ENCODE results near the gene OSBPL5. TPM values are rescaled to one million over a fixed set of nuclear protein-coding genes. Genes with fewer than 3 reads are reported as not detected.

Gene OSBPL5
- total RNA-seq, 1 experiment from 2014 or later: 51.4 TPM

DNA sequence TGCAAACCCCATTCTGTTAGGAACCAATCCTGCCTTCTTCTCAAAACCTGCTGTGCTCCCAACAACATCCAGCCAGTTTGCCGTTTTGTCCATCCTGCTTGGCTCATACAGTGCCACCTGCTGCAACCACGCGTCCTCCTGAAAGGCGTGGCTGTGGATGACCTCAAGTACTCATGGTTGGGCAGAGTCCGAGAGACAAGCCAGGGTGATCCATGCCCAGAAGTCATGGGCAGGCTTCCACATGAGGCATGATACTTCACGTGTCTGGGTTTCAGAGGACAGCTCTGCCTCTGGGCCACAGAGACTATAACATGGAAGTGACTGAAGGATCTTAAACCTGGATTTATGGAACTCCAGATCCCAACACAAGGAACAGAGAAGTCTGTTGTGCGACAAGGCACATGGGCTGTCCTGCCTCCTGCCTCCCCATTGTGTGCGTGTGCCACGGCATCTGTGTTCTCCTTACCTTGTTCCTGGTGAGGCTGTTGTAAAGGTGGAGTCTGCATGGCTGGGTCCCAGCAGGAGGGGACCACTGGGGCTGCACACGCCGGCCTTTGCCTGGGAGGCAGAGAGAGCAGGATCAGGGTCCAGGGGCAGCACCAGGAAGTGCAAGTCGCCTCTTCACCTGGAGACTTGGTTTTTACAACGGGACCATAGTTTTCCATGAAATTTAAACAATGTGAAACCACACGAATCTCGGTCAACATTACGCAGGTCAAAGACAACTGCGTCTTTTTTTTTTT, 123.2 kb downstream of the OSBPL5 start:
- ChIA-PET POLR2A (ENCODE audit: unreplicated experiment) (no interaction called here), CTCF (no interaction called here)
- H3K27me3 ChIP-seq (ENCODE audit: low read length): no peaks in the 10 kb centered on the region
- no peaks in the 10 kb centered on the region for H4K20me1 ChIP-seq (ENCODE audit: low read length)
- no peaks in the 10 kb centered on the region for H3F3A ChIP-seq (ENCODE audit: low read length, unreplicated experiment)
- no peaks in the 10 kb centered on the region for H3K9me2 ChIP-seq (replicated peaks; ENCODE audit: low read length)
- BruUV-seq (replicated peaks): no TSS peak
- DNase-seq: no peak
- H3K27ac ChIP-seq (ENCODE audit: low read length): no peak overlapping the region
- no peak overlapping the region for H3K4me3 ChIP-seq (ENCODE audit: low read length)
- H3K36me3 ChIP-seq (ENCODE audit: low read depth, low read length): peaks cover 21% of the 10 kb centered on the region
- no peak overlapping the region for H2AFZ ChIP-seq (ENCODE audit: low read length)
- H3K9me3 ChIP-seq (ENCODE audit: low read length): no peaks in the 10 kb centered on the region
- no peak for ATAC-seq
- TF ChIP-seq EZH2phosphoT487 (IDR thresholded peaks at IDR 0.05; ENCODE audit: borderline replicate concordance, low read length) (no peak), EZH2 (IDR thresholded peaks at IDR 0.05; ENCODE audit: low read length, unreplicated experiment) (no peak)
- TF ChIP-seq, protein P1, sequence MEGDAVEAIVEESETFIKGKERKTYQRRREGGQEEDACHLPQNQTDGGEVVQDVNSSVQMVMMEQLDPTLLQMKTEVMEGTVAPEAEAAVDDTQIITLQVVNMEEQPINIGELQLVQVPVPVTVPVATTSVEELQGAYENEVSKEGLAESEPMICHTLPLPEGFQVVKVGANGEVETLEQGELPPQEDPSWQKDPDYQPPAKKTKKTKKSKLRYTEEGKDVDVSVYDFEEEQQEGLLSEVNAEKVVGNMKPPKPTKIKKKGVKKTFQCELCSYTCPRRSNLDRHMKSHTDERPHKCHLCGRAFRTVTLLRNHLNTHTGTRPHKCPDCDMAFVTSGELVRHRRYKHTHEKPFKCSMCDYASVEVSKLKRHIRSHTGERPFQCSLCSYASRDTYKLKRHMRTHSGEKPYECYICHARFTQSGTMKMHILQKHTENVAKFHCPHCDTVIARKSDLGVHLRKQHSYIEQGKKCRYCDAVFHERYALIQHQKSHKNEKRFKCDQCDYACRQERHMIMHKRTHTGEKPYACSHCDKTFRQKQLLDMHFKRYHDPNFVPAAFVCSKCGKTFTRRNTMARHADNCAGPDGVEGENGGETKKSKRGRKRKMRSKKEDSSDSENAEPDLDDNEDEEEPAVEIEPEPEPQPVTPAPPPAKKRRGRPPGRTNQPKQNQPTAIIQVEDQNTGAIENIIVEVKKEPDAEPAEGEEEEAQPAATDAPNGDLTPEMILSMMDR (conservative IDR thresholded peaks at IDR 0.05; ENCODE audit: low read depth, low read length): no peak
- H3K4me2 ChIP-seq (ENCODE audit: low read length): no peak overlapping the region
- H3K4me1 ChIP-seq (ENCODE audit: insufficient read depth, low read length): peaks cover 16% of the 10 kb centered on the region
- intact Hi-C loops (cut with micrococcal nuclease): no loop called here
- H3K79me2 ChIP-seq (ENCODE audit: low read length): peaks cover 36% of the 10 kb centered on the region
- H3K9ac ChIP-seq (ENCODE audit: low read length): no peak overlapping the region

DNA sequence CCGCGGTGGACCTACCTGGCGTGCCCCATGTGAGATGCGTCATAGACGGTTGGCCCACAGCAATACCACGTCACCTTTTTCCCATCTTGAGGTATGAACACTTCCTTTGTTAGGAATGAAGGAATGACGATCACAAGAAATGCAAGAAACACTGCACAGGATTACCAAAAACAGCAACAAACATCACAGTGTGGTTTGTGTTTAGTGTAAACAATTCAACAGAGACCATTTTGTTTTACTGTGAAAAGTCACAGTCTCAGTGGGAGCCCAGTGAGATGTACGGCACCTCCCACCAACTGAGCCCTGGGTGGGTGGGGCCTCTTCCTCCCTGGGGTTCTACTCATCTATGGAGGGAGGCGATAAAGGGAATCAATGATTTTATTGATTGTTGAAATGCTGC, 124.2 kb downstream of the OSBPL5 start:
- Histone ChIP-seq H2AFZ (ENCODE audit: low read length) (no peak overlapping the region), H3K4me2 (ENCODE audit: low read length) (no peak overlapping the region), H3K4me3 (ENCODE audit: low read length) (no peak overlapping the region), H3K27ac (ENCODE audit: low read length) (no peak overlapping the region), H3K9ac (ENCODE audit: low read length) (no peak overlapping the region), H4K20me1 (ENCODE audit: low read length) (no peaks in the 10 kb centered on the region), H3K9me2 (replicated peaks; ENCODE audit: low read length) (no peaks in the 10 kb centered on the region), H3K79me2 (ENCODE audit: low read length) (peaks cover 26% of the 10 kb centered on the region), H3F3A (ENCODE audit: low read length, unreplicated experiment) (no peaks in the 10 kb centered on the region), H3K4me1 (ENCODE audit: insufficient read depth, low read length) (peaks cover 16% of the 10 kb centered on the region), H3K27me3 (ENCODE audit: low read length) (no peaks in the 10 kb centered on the region), H3K9me3 (ENCODE audit: low read length) (no peaks in the 10 kb centered on the region), H3K36me3 (ENCODE audit: low read depth, low read length) (peaks cover 30% of the 10 kb centered on the region)
- BruUV-seq (replicated peaks): no TSS peak
- no peak for TF ChIP-seq EZH2phosphoT487 (IDR thresholded peaks at IDR 0.05; ENCODE audit: borderline replicate concordance, low read length)
- no peak for TF ChIP-seq EZH2 (IDR thresholded peaks at IDR 0.05; ENCODE audit: low read length, unreplicated experiment)
- TF ChIP-seq, protein P1 (conservative IDR thresholded peaks at IDR 0.05; ENCODE audit: low read depth, low read length): no peak
- ChIA-PET POLR2A (ENCODE audit: unreplicated experiment) (no interaction called here), CTCF (no interaction called here)
- no peak for DNase-seq
- intact Hi-C loops (cut with micrococcal nuclease): no loop called here
- ATAC-seq: no peak

DNA sequence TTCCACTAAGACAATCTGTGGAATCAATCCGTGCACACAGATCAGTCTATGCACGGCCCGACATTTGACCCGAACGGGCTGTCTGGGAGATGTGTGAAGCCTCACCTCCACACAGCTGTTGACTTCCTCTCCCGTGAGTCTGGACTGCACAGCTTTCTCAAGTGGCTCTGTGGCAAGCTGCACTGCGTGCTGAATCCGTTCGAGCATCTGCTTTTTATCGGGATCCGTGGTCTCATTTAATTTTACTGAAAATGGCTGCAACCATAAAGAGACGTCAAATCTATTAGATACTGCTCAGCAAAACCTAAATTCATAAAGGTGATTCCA, 127.2 kb downstream of the OSBPL5 start:
- Histone ChIP-seq H3K4me3 (ENCODE audit: low read length) (no peak overlapping the region), H3F3A (ENCODE audit: low read length, unreplicated experiment) (no peaks in the 10 kb centered on the region), H3K27ac (ENCODE audit: low read length) (peak overlapping the region; percentile 92), H4K20me1 (ENCODE audit: low read length) (no peaks in the 10 kb centered on the region), H3K9me3 (ENCODE audit: low read length) (no peaks in the 10 kb centered on the region), H3K36me3 (ENCODE audit: low read depth, low read length) (peaks cover 41% of the 10 kb centered on the region), H3K79me2 (ENCODE audit: low read length) (peaks cover 1% of the 10 kb centered on the region; the same call in 1 of the 2 replicates), H3K9ac (ENCODE audit: low read length) (no peak overlapping the region), H3K4me1 (ENCODE audit: insufficient read depth, low read length) (peaks cover 16% of the 10 kb centered on the region), H3K9me2 (replicated peaks; ENCODE audit: low read length) (no peaks in the 10 kb centered on the region), H2AFZ (ENCODE audit: low read length) (no peak overlapping the region), H3K4me2 (ENCODE audit: low read length) (peak overlapping the region; percentile 79), H3K27me3 (ENCODE audit: low read length) (no peaks in the 10 kb centered on the region)
- CTCF ChIA-PET: interaction anchor here (0.7 to 1.7 kb wide), 3 partner anchors 12 to 53 kb away, joined by 4 to 27 read pairs (median 7); no protein-coding TSS in a partner anchor
- TF ChIP-seq EZH2 (IDR thresholded peaks at IDR 0.05; ENCODE audit: low read length, unreplicated experiment) (no peak), EZH2phosphoT487 (IDR thresholded peaks at IDR 0.05; ENCODE audit: borderline replicate concordance, low read length) (no peak)
- TF ChIP-seq, protein P1 (conservative IDR thresholded peaks at IDR 0.05; ENCODE audit: low read depth, low read length): no peak
- no peak for DNase-seq
- no TSS peak for BruUV-seq (replicated peaks)
- intact Hi-C loops (cut with micrococcal nuclease): loop anchor here (1.0 kb wide), 1 partner anchor 54 kb away; no protein-coding TSS in a partner anchor
- ATAC-seq: no peak
- POLR2A ChIA-PET (ENCODE audit: unreplicated experiment): interaction anchor here (0.6 kb wide), 1 partner anchor 57 kb away, joined by 17 read pairs; no protein-coding TSS in a partner anchor
